ENCODE results near the gene ABCC3. TPM values are rescaled to one million over a fixed set of nuclear protein-coding genes. Genes with fewer than 3 reads are reported as not detected.

The ABCC3 gene
- total and polyA plus RNA-seq, 2 of the 8 experiments (the other 6 are each of a cell fraction or from before 2014, with no cell fraction given), result 0.35 to 0.37 TPM

GRCh38 chr17:50677851-50678375, 43.2 kb downstream of the ABCC3 start (continued):
- TF ChIP-seq ZNF274 (IDR thresholded peaks at IDR 0.05; ENCODE audit: borderline replicate concordance, extremely low read depth, low read length) (no peak), GABPA (IDR thresholded peaks at IDR 0.05; ENCODE audit: borderline replicate concordance, insufficient read depth, low read length) (no peak), SP1 (IDR thresholded peaks at IDR 0.05; ENCODE audit: low read depth, low read length) (no peak), GTF2F1 (IDR thresholded peaks at IDR 0.05; ENCODE audit: borderline replicate concordance, low read depth, low read length) (no peak), JUN (IDR thresholded peaks at IDR 0.05; ENCODE audit: low read depth, low read length) (no peak), CBX8 (IDR thresholded peaks at IDR 0.05; ENCODE audit: borderline replicate concordance, low read depth, low read length) (no peak)

Measured in H1 (cell line).